Mesenchymal stem cell (in vitro differentiated cells and primary cell): ENCODE results near the gene FOXP1.
A peak's percentile ranks its signal among the peaks of the same experiment; 100 is the strongest.

ENCODE experiments used
- DNase-seq: peaks from one replicate; pipeline ENCODE4 v3.0.0-alpha.2; 2013
- H2AFZ ChIP-seq: one replicate; pipeline ENCODE4 v1.6.1; 2013; ENCODE audit warnings: low read depth, mild to moderate bottlenecking, control low read depth, inconsistent platforms, low read length, moderate library complexity
- H2AK5ac ChIP-seq: 2 replicates; pipeline ENCODE4 v1.6.1; 2013; ENCODE audit warnings: low read length, moderate library complexity, mild to moderate bottlenecking, inconsistent platforms; ENCODE audit not compliant: severe bottlenecking
- H2BK120ac ChIP-seq: one replicate; pipeline ENCODE4 v1.6.1; 2013; ENCODE audit warnings: low read depth, mild to moderate bottlenecking, inconsistent platforms, low read length, moderate library complexity
- H2BK12ac ChIP-seq, 2 experiments: one replicate each; pipeline ENCODE4 v1.6.1; 2013; ENCODE audit warnings: inconsistent platforms in 2 of 2, low read length in 2 of 2, mild to moderate bottlenecking in 2 of 2, moderate library complexity in 2 of 2, control low read depth in 1 of 2
- H2BK15ac ChIP-seq: one replicate; pipeline ENCODE4 v1.6.1; 2013; ENCODE audit warnings: mild to moderate bottlenecking, low read depth, inconsistent platforms; ENCODE audit not compliant: poor library complexity, severe bottlenecking
- H2BK5ac ChIP-seq: 2 replicates; pipeline ENCODE4 v1.6.1; 2013; ENCODE audit warnings: low read depth, mild to moderate bottlenecking, low read length, control low read depth, inconsistent platforms; ENCODE audit not compliant: poor library complexity, severe bottlenecking
- H3K14ac ChIP-seq, 2 experiments: one replicate each; pipeline ENCODE4 v1.6.1; 2013; ENCODE audit warnings: inconsistent platforms in 2 of 2, low read length in 2 of 2, control low read depth in 1 of 2, mild to moderate bottlenecking in 1 of 2, moderate library complexity in 1 of 2
- H3K18ac ChIP-seq, 2 experiments: one replicate each; pipeline ENCODE4 v1.6.1; 2013; ENCODE audit warnings: inconsistent platforms in 2 of 2, low read length in 2 of 2, control low read depth in 1 of 2, low read depth in 1 of 2, mild to moderate bottlenecking in 1 of 2
- H3K23ac ChIP-seq, 2 experiments: one replicate each; pipeline ENCODE4 v1.6.1; 2013; ENCODE audit warnings: inconsistent platforms in 2 of 2, low read length in 2 of 2, mild to moderate bottlenecking in 2 of 2, moderate library complexity in 2 of 2, control low read depth in 1 of 2
- H3K27ac ChIP-seq: 2 replicates; pipeline ENCODE4 v1.5.1; 2013; ENCODE audit warnings: mild to moderate bottlenecking, moderate library complexity, low read length, control low read depth, inconsistent platforms; ENCODE audit not compliant: poor library complexity, severe bottlenecking
- H3K27me3 ChIP-seq, 2 experiments: 2 replicates each; pipeline versions ENCODE4 v1.6.1 to v1.7.0; 2013; ENCODE audit warnings: low read length in 2 of 2, mild to moderate bottlenecking in 2 of 2, moderate library complexity in 2 of 2, control low read depth in 1 of 2, inconsistent platforms in 1 of 2; ENCODE audit not compliant: control insufficient read depth in 1 of 2, insufficient read depth in 1 of 2
- H3K36me3 ChIP-seq, 2 experiments: 2 replicates each; pipeline versions ENCODE4 v1.6.1 to v1.7.0; 2013; ENCODE audit warnings: low read length in 2 of 2, control low read depth in 1 of 2, inconsistent platforms in 1 of 2, low read depth in 1 of 2, mild to moderate bottlenecking in 1 of 2; ENCODE audit not compliant: insufficient read depth in 2 of 2, control insufficient read depth in 1 of 2
- H3K4ac ChIP-seq, 2 experiments: one replicate each; pipeline ENCODE4 v1.6.1; 2013; ENCODE audit warnings: inconsistent platforms in 2 of 2, low read length in 2 of 2, mild to moderate bottlenecking in 2 of 2, moderate library complexity in 2 of 2, control low read depth in 1 of 2, low read depth in 1 of 2
- H3K4me1 ChIP-seq: 2 replicates; pipeline ENCODE4 v1.6.1; 2013; ENCODE audit warnings: low read depth, low read length, control low read depth; ENCODE audit not compliant: control insufficient read depth, insufficient read depth
- H3K4me2 ChIP-seq: 2 replicates; pipeline ENCODE4 v1.6.1; 2013; ENCODE audit warnings: low read length, mild to moderate bottlenecking, inconsistent platforms; ENCODE audit not compliant: poor library complexity, severe bottlenecking
- H3K4me3 ChIP-seq, 2 experiments: 2 replicates each; pipeline versions ENCODE4 v1.5.1 to v1.7.0; 2013; ENCODE audit warnings: low read length in 2 of 2, mild to moderate bottlenecking in 2 of 2, control low read depth in 1 of 2, low read depth in 1 of 2; ENCODE audit not compliant: insufficient read depth in 1 of 2
- H3K79me1 ChIP-seq: replicated peaks from 2 replicates; pipeline ENCODE4 v1.6.1; 2013; ENCODE audit warnings: mild to moderate bottlenecking, control low read depth, low read length, inconsistent platforms; ENCODE audit not compliant: poor library complexity, severe bottlenecking
- H3K9ac ChIP-seq: 2 replicates; pipeline ENCODE4 v1.7.0; 2013; ENCODE audit warnings: mild to moderate bottlenecking, low read length, moderate library complexity
- H3K9me3 ChIP-seq: 2 replicates; pipeline ENCODE4 v1.7.0; 2013; ENCODE audit warnings: mild to moderate bottlenecking, low read length; ENCODE audit not compliant: control insufficient read depth
- H4K8ac ChIP-seq: one replicate; pipeline ENCODE4 v1.6.1; 2013; ENCODE audit warnings: inconsistent platforms, mild to moderate bottlenecking, low read length, moderate library complexity
- H4K91ac ChIP-seq: one replicate; pipeline ENCODE4 v1.6.1; 2013; ENCODE audit warnings: mild to moderate bottlenecking, low read length, inconsistent platforms
- WGBS: methylation state at CpG from one replicate; pipeline ENCODE4 v1.1.7; 2013; ENCODE audit warnings: mixed read lengths; 5-methylcytosine and 5-hydroxymethylcytosine counted together

The FOXP1 gene

GRCh38 chr3:71132995-71133730 lies 450.4 kb downstream of the FOXP1 start:
- Histone ChIP-seq H2BK120ac (no peak overlapping the region), H3K9me3 (no peaks in the 10 kb centered on the region), H3K4me2 (no peak overlapping the region), H4K8ac (no peak overlapping the region), H3K4me1 (peaks cover 17% of the 10 kb centered on the region), H3K9ac (no peak overlapping the region), H3K18ac (peak overlapping the region in 1 of 2 experiments; percentile 11), H4K91ac (no peak overlapping the region), H2BK5ac (no peak overlapping the region), H3K27ac (no peak overlapping the region), H2AK5ac (no peak overlapping the region), H3K36me3 (no peaks in the 10 kb centered on the region), H3K27me3 (no peaks in the 10 kb centered on the region), H2AFZ (no peak overlapping the region), H3K4me3 (no peak overlapping the region), H3K79me1 (peaks cover 12% of the 10 kb centered on the region), H3K23ac (no peak overlapping the region), H3K14ac (no peak overlapping the region), H2BK12ac (peak overlapping the region in 1 of 2 experiments; percentile 54), H2BK15ac (no peak overlapping the region), H3K4ac (no peak overlapping the region)
- WGBS: 69% methylated on average over 7 of the region's 8 CpGs
- DNase-seq: no peak

- Histone ChIP-seq H3K4ac (peak overlapping the region in 1 of 2 experiments; percentile 35), H3K18ac (peak overlapping the region in 1 of 2 experiments; percentile 73), H3K27me3 (no peaks in the 10 kb centered on the region), H3K9ac (peak overlapping the region; percentile 97), H3K4me2 (no peak overlapping the region), H2BK15ac (no peak overlapping the region), H3K79me1 (peaks cover 10% of the 10 kb centered on the region), H3K4me1 (peaks cover 15% of the 10 kb centered on the region), H3K9me3 (no peaks in the 10 kb centered on the region), H3K14ac (no peak overlapping the region), H3K4me3 (peak overlapping the region in 1 of 2 experiments; percentile 84), H3K23ac (no peak overlapping the region), H2BK120ac (no peak overlapping the region), H4K8ac (peak overlapping the region; percentile 68), H4K91ac (peak overlapping the region; percentile 71), H3K27ac (peak overlapping the region; percentile 94), H2AK5ac (peak overlapping the region; percentile 64), H3K36me3 (no peaks in the 10 kb centered on the region), H2BK5ac (no peak overlapping the region), H2BK12ac (no peak overlapping the region), H2AFZ (no peak overlapping the region)
- WGBS: 78% methylated on average over 8 of the region's 10 CpGs
- DNase-seq: no peak
Measured at GRCh38 chr3:71131375-71132314, 451.9 kb downstream of the FOXP1 start.

GRCh38 chr3:71130471-71131374 lies 452.8 kb downstream of the FOXP1 start:
- Histone ChIP-seq H3K27ac (peak overlapping the region; percentile 94), H2BK120ac (peak overlapping the region; percentile 45), H3K23ac (no peak overlapping the region), H3K14ac (peak overlapping the region in 1 of 2 experiments; percentile 29), H3K9me3 (no peaks in the 10 kb centered on the region), H4K8ac (peak overlapping the region; percentile 49), H3K4me2 (peak overlapping the region; percentile 81), H3K4ac (no peak overlapping the region), H3K4me1 (peaks cover 17% of the 10 kb centered on the region), H2AFZ (no peak overlapping the region), H4K91ac (peak overlapping the region; percentile 79), H3K9ac (peak overlapping the region; percentile 97), H2BK15ac (no peak overlapping the region), H3K36me3 (no peaks in the 10 kb centered on the region), H3K27me3 (no peaks in the 10 kb centered on the region), H2AK5ac (peak overlapping the region; percentile 86), H3K18ac (peak overlapping the region; percentile 56 to 73), H2BK5ac (no peak overlapping the region), H3K4me3 (peak overlapping the region in 1 of 2 experiments; percentile 84), H2BK12ac (peak overlapping the region; percentile 83 to 86), H3K79me1 (peaks cover 9% of the 10 kb centered on the region)
- 10% methylated on average over 15 of the region's 19 CpGs for WGBS
- DNase-seq: peak; percentile 88
